GM19372 (cell line): Measurements from ENCODE around the gene COL19A1.

ENCODE experiments used
- ATAC-seq: cut with Tn5 transposase; IDR thresholded peaks from one replicate; pipeline ENCODE4 v1.9.1; 2021; ENCODE audit warnings: mild to moderate bottlenecking, low read depth, moderate library complexity; ENCODE audit not compliant: unreplicated experiment

COL19A1 gene

DNA sequence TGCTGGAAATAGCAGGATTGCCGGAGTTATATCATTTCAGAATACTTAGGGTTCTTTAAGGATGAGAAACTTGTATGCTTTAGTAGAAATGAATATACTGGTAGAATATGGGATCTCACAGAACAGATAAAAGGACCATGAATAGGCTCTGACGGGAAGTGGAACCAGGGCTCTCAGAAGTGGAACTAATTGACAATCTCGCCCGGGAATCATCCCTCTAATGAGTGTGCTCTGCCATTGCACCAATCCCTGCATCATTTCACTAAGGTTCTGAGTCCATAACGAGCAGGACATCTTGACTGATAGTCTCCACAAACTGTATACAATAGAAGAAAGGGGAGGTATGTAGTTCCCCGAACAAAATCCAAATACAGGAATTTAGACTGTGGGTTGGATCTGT, 286.4 kb downstream of the COL19A1 start:
- ATAC-seq: no peak

DNA sequence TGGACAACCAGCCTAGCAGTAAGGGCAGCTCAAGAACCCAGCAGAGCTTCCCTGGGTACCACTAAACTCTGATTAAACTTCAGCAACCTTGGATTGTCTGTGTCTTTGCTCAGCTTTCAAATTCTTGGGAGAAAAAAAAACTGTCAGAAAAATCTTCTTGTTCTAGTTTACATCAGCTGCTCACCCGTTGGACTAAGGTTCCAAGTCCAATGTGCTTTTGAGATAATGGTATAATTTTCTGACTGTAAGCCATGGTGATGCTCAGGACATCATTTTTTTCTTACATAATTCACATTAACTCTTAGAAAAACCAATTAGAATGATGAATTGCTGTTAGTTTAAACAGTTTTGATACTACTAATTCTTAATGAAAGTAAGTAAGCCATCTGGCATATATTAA, 290.7 kb downstream of the COL19A1 start:
- no peak for ATAC-seq

DNA sequence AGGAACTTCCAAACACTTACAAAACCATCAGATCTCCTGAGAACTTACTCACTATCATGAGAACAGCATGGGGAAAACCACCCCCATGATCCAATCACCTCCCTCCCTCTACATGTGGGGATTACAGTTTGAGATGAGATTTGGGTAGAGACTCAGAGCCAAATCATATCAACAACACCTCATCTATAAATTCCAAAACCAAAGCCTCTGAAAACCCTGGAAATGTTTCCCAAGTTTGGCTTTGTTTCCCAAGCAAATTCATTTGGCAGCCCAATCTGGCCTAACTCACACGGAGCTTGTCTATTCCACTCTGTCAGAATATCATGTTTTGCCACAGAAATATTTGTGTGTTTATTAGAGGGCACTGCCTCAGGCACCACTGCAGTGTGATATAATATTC, 293.9 kb downstream of the COL19A1 start:
- no peak for ATAC-seq

DNA sequence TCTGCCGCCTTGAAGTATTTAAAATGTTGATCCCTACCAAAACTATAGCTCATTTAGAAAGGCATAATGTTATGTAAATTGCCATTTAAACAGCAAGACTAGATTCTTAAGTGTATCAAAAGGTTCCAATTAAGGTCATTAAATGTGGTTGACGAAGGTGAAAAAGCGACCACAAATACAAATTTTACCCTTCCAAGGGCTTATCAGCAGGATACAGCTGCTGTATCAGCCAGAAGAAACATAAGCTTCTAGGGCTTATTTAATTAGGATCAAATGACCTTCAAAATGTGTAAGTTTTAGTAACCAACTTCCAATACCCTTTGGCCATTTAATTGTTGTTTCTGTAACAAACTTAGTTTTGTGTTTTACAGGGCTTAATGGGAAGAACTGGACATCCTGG, 296.6 kb downstream of the COL19A1 start:
- ATAC-seq: no peak

DNA sequence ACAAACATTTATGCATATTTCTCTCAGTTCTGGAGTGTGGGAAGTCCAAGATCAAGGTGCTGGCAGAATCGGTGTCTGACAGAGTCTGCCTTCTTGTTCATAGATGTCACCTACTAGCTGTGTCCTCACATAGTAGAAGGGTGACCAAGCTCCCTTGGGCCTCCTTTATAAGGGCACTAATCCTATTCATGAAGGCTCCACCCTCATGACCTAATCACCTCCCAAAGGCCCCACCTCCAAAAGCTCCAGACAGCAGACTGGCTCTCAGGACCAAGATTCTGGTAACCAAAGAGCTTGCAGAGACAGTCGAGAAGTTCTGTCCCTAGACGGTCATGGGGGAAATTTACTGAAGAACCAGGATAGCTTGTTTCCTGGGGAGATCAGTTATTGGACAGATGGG, 297.4 kb downstream of the COL19A1 start:
- no peak for ATAC-seq

DNA sequence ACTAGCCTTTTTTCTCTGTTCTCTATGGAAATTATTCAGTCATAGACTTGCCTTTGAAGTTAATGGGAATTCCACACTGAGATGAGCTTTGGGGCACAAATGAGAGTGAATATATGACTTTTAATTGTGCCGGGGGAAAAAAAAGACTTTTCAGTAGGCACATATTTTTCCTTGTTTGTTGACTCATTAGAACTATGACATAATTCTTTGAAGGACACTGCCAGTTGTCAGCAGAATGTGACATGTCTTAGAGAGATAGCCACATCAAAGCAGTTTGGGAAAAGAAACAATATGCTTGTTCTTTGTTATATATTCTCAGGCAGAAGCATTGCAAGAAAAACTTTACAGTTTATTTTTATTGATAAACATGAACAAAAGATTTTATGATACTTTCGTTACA, 298.2 kb downstream of the COL19A1 start:
- no peak for ATAC-seq

GRCh38 chr6:70166088-70166958, 300.0 kb downstream of the COL19A1 start:
- no peak for ATAC-seq

DNA sequence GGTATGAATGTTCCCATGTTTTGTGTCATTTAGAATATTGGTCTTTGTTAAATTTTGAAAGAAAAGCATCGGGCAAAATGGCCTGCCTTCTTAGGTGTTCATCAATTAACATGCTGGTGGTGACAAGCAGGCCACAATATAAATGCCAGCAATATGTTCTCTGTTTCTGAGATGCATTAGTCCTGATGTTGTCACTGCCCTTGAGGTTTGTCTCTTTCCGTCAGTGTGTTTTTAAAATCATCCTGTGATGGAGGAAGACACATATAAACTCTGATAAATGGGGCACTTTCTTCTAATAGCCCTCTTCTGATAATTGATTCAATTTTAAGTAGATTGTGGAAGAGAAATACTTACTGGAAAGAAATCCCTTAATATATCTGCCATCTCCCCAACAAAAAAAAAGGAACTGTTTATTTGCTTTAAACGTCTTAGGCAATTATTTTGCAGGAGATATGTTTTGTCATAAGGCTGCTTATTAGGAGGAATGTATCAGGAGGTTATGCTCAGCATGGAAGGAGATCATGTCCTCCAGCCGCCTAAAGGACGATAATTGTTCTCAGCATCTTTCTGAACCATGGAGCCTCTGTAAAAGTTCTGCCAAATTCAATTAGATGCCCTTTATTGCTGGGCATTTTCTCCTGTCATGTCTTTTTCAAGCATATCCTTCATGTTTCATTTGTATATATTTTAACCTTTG, 302.5 kb downstream of the COL19A1 start:
- no peak for ATAC-seq

- no peak for ATAC-seq
Measured at GRCh38 chr6:70171236-70171635, 304.9 kb downstream of the COL19A1 start.

DNA sequence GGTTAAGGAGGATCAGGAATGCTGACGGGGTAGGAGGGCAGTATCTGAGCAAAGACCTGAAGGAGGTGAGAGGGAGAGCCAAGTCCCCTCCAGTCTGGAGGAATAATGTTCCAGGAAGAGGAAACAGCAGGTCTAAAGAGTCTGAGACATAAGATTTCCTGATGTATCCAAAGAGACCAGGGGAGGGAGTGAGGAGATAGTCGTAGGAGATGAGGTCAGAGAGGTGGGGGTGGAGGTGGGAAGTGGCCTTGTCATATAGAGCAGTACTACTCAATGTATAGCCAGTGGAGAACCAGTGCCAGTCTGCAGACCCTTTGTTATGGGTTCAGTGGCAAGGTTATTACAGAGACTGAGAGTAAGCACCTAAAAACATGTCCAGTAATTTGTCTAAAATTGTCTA, 305.9 kb downstream of the COL19A1 start:
- ATAC-seq: no peak

GRCh38 chr6:70175770-70176169, 309.4 kb downstream of the COL19A1 start:
- no peak for ATAC-seq

- no peak for ATAC-seq
Measured at GRCh38 chr6:70176842-70177550, 310.6 kb downstream of the COL19A1 start.

DNA sequence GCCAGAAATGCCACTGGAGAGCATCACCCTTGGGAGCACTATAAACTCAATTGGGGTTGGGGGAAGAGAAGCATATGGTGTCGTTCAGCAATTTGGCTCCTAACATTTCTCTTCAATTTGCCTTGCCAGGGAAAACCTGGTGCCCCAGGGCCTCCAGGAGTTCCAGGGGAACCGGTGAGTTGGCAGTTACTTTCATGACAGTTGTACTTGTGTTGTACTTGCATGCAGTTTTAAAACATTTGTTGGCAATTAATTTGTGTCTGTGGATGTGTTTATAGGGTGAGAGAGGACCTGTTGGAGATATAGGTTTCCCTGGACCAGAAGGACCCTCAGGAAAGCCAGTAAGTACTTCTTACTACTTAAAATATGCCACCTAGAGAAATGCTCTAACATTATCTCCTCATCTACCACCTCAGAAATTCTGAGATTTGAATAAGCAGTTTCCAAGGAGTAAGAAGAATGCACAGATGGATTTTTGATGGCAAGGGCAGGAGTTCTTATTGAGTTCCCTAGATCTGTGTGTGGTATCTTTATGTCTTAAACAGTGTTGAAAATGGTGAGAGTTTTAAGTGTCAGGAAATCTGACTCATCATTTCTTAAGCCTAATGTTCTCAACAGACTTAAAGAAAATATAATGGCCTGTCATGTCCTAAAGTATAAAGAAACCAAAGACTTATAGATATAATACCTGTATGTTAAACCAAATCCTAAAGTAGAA, 314.0 kb downstream of the COL19A1 start:
- ATAC-seq: no peak

DNA sequence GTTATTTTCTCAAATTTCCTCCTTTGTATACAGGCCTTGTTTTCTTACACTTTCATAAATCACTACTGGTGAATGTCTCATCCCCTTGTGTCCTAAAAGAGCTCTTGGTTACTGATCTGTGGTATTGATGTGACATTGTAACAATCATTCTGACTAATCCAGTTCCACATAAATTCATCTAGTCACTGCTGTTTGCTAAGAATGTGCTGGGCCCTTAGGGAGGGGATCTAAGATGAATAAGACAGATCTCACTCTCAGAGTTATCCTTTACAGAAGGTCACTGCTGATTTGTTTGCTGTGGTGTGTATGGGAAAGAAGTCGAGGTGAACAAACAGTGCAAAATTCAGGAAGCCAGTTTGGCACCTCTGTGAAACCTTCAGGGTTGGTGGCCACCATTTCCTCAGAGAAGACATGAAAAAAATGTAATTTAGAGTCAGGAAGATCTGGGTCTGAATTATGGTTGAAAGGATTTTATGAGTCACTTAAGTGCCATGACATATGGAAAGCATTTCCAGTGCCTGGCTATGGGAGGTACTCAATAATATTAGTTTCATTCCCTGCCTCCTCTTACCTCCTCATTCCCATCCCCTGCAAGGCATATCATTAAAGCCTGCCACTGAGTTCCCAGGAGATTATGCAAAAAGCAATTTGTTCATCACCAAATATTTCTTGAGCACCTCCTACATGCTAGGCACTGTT, 314.7 kb downstream of the COL19A1 start:
- ATAC-seq: no peak

DNA sequence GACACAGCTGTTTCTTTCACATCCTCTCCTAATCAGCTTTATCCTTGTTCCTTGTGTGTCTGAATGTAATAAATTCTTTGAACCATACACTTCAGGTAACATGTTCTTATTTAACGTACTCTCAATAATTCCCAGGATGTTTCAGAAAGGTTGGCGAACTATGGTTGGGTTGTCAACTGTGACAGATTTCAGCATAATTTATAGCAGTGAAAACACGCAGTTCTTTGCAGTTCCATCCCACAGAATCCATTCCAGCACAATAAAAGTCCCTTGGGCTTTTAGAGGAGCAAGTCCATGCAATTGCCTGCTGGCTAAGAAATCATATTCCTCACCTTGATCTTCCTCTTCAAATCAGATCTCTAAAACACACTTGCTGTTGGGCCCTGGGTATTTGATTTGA, 317.2 kb downstream of the COL19A1 start:
- no peak for ATAC-seq

- no peak for ATAC-seq
Measured at GRCh38 chr6:70184723-70185122, 318.4 kb downstream of the COL19A1 start.

DNA sequence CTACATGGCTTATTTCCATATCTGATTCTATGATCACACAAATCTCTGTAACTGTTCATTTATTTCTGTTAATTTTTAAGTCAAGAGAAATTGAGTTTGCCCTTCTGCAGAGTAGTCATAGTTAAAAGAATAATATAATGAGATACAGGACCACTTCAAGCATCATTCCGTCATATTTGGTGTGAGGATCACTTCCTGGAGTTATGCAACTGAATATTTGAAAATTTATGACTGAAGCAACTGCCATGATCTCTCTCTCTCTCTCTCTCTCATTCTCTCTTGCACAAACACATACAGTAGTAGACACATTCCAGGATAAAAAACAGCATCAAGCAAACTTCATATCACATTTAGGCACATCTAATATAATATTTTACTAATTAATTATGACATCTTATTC, 320.1 kb downstream of the COL19A1 start:
- ATAC-seq: no peak

GRCh38 chr6:70188202-70188601, 321.8 kb downstream of the COL19A1 start:
- no peak for ATAC-seq

DNA sequence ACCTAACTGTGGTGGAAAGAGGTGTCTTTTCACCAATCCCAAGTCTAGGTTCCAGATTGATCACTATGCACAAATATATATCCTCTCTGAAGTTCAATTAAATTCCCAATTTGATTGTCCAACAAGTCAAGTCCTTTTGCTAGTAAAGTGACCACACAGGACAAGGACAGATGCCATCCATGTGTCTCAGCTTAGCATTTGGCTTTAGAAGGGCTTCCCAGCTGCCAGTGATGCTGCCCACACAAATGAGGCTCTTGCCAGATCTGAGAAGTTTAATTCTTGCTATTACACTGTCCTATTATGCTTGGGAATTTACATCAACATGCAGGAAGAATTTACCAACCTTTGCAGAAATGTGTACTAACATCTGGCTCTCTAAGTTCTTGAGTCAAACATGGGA, 328.1 kb downstream of the COL19A1 start:
- no peak for ATAC-seq

GRCh38 chr6:70196531-70196930, 330.2 kb downstream of the COL19A1 start:
- ATAC-seq: no peak
